ENCODE data around the gene EBF4. TPM values are rescaled to one million over a fixed set of nuclear protein-coding genes. Genes with fewer than 3 reads are reported as not detected.
A peak's percentile ranks its signal among the peaks of the same experiment; 100 is the strongest.

The EBF4 gene
- total RNA-seq, 4 donors from 2014 or later, result 0.36 to 1.5 (median 1.1) TPM; not detected in 1

DNA sequence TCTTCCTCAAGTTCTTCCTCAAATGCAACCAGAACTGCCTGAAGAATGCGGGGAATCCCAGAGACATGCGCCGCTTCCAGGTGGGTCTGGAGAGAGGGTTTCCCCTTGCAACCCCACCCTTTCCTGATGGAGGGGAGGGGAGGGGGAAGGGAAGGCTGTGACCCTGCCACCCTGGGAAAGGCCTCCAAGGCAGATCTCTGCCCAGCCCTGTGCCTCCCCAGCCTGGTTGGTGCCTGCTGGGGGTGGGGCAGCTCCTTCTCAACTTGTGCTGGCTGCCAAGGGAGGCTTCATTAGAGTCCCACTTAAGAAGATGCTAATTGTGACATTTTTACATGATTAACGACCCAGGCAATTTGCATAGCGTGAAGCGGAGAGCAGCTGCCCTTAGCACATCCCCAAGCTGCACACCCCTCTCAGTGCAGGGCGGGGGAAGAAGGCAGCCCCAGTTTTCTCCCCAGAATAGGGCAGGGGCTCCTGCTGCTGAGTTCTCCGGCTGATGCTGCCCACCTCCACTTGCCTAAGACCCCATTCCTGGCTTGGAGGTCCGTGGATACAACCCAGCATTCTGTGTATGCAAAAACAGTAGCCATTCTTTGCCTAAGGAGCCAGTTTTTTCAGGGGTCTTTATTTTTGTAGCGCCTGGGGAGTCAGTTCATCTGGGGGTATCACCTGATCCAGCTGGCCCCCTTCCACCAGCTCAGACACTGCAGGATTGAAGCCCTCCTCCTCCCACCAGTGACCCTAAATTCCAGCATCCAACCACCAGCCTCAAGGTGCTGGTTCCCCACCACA, 56.2 kb downstream of the EBF4 start:
- H3K9me3 ChIP-seq, result no peaks in the 10 kb centered on the region
- H3K4me3 ChIP-seq, result no peak overlapping the region
- peaks cover 15 to 20% of the 10 kb centered on the region in 2 donors for H3K4me1 ChIP-seq
- in situ Hi-C loops (cut with MboI; ENCODE audit: low sequenced_read_pairs in 4 of 4), result no loop called here
- peaks cover 38 to 51% (median 48%) of the 10 kb centered on the region in 3 donors for H3K27me3 ChIP-seq
- intact Hi-C loops (cut with DNase I; ENCODE audit: low total_unique reads), result no loop called here
- no peak for ATAC-seq
- TF ChIP-seq POLR2A (IDR thresholded peaks at IDR 0.05), result no peak
- TF ChIP-seq, protein P1, sequence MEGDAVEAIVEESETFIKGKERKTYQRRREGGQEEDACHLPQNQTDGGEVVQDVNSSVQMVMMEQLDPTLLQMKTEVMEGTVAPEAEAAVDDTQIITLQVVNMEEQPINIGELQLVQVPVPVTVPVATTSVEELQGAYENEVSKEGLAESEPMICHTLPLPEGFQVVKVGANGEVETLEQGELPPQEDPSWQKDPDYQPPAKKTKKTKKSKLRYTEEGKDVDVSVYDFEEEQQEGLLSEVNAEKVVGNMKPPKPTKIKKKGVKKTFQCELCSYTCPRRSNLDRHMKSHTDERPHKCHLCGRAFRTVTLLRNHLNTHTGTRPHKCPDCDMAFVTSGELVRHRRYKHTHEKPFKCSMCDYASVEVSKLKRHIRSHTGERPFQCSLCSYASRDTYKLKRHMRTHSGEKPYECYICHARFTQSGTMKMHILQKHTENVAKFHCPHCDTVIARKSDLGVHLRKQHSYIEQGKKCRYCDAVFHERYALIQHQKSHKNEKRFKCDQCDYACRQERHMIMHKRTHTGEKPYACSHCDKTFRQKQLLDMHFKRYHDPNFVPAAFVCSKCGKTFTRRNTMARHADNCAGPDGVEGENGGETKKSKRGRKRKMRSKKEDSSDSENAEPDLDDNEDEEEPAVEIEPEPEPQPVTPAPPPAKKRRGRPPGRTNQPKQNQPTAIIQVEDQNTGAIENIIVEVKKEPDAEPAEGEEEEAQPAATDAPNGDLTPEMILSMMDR (IDR thresholded peaks at IDR 0.05 in 4 of 5, conservative IDR thresholded peaks at IDR 0.05 in 1 of 5), result no peak
- H3K36me3 ChIP-seq, result no peaks in the 10 kb centered on the region
- DNase-seq, result no peak
- H3K27ac ChIP-seq, result no peak overlapping the region

DNA sequence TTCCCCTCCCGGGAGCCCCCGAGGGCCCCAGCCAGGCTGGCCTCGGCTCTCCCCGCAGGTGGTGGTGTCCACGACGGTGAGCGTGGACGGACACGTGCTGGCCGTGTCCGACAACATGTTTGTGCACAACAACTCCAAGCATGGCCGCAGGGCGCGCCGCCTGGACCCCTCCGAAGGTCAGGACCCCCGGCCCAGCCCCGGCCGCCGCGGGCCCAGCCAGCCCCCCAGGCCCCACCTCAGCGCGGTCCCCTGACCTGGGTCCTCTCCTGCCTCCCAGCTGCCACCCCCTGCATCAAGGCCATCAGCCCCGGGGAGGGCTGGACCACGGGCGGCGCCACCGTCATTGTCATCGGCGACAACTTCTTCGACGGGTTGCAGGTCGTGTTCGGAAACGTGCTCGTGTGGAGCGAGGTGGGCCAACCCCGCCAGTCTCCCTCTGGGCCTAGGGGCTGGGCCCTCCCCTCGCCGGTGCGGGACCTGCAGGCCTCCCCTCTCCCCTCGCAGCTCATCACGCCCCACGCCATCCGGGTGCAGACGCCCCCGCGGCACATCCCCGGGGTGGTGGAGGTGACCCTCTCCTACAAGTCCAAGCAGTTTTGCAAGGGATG, 56.9 kb downstream of the EBF4 start:
- in situ Hi-C loops (cut with MboI; ENCODE audit: low sequenced_read_pairs in 4 of 4), result no loop called here
- no peak for DNase-seq
- H3K4me1 ChIP-seq, result peaks cover 15 to 20% of the 10 kb centered on the region in 2 donors
- peaks cover 45 to 58% (median 55%) of the 10 kb centered on the region in 3 donors for H3K27me3 ChIP-seq
- no peaks in the 10 kb centered on the region for H3K9me3 ChIP-seq
- H3K36me3 ChIP-seq, result no peaks in the 10 kb centered on the region
- TF ChIP-seq POLR2A (IDR thresholded peaks at IDR 0.05), result no peak
- TF ChIP-seq, protein P1 (IDR thresholded peaks at IDR 0.05 in 4 of 5, conservative IDR thresholded peaks at IDR 0.05 in 1 of 5), result no peak
- no peak for ATAC-seq
- H3K27ac ChIP-seq, result no peak overlapping the region
- intact Hi-C loops (cut with DNase I; ENCODE audit: low total_unique reads), result no loop called here
- H3K4me3 ChIP-seq, result no peak overlapping the region

DNA sequence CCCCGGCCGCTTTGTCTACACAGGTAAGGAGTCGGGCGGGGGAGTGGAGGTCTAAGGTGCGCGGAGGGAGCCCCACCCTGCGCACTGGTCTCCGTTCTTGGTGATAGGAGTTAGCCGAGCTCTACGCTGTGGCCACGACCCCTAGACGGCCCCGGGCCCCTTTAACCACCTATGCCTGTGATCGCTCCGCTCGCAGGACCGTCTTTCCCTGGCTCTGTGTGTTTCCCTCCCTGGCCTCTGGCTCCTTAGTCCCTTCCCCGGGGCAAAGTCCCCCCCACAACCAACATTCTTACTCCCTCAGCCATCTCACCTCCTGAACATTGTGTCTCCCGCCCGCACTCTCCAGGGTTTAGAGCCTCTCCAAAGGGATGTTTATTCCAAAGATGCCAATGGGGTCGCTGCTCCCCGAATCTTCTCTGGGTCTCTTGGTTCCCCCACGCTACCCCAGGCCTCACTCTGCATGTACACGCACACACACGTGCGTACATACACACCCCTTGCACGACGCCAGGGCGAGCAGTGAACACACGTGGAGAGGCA, 57.4 kb downstream of the EBF4 start:
- in situ Hi-C loops (cut with MboI; ENCODE audit: low sequenced_read_pairs in 4 of 4) (no loop called here), intact Hi-C loops (cut with DNase I; ENCODE audit: low total_unique reads) (no loop called here)
- TF ChIP-seq, protein P1 (IDR thresholded peaks at IDR 0.05 in 4 of 5, conservative IDR thresholded peaks at IDR 0.05 in 1 of 5), result no peak
- Histone ChIP-seq H3K36me3 (no peaks in the 10 kb centered on the region), H3K9me3 (no peaks in the 10 kb centered on the region), H3K27ac (no peak overlapping the region), H3K4me3 (peak overlapping the region in 1 of 4 donors; percentile 41), H3K27me3 (peaks cover 51 to 63% (median 61%) of the 10 kb centered on the region in 3 donors), H3K4me1 (peaks cover 15 to 20% of the 10 kb centered on the region in 2 donors)
- ATAC-seq, result no peak
- DNase-seq, result no peak

DNA sequence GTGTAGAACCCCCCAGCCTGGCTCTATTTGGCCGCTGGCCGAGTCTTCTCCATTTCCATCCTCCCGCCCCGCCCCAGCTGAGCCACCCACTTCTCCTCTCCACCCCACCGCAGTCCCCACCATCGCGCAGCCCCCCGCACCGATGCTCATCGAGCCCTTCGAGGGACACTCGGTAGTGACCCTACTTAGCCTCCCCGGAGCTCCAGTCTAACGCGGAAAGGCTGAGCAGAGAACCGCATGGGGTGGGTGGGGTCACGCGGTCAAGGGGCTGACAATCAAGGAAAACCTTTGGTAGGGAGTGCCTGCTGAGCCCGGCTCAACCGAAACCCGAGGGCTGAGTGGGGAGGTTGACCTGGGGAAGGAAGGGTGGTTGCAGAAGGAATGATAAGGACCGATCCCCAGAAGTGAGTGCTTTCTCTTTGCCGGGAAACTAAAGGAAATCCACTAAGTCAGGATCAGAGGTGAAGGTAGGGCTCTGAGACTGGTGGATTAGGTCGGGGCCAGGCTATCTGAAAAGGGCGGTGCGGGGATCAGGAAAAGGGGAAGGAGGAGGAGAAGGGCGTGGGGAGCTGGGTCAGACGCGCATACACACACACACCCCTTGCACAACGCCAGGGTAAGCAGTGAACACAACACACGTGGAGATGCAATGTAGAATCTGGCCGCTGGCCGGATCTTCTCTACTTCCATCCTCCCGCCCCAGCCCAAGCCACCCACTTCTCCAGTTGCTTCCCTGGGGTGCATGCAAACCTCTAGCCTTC, 58.1 kb downstream of the EBF4 start:
- Histone ChIP-seq H3K9me3 (no peaks in the 10 kb centered on the region), H3K36me3 (no peaks in the 10 kb centered on the region), H3K4me1 (peaks cover 15 to 20% of the 10 kb centered on the region in 2 donors), H3K27me3 (peaks cover 57 to 70% (median 67%) of the 10 kb centered on the region in 3 donors), H3K4me3 (peak overlapping the region in 3 of 4 donors; percentile 30 to 51 (median 41)), H3K27ac (no peak overlapping the region)
- intact Hi-C loops (cut with DNase I; ENCODE audit: low total_unique reads), result no loop called here
- DNase-seq (peak; percentile 12 to 17), ATAC-seq (peak in 1 of 2 donors; percentile 47)
- TF ChIP-seq POLR2A (IDR thresholded peaks at IDR 0.05), result no peak
- TF ChIP-seq, protein P1 (IDR thresholded peaks at IDR 0.05 in 4 of 5, conservative IDR thresholded peaks at IDR 0.05 in 1 of 5), result no peak
- in situ Hi-C loops (cut with MboI; ENCODE audit: low sequenced_read_pairs in 4 of 4), result no loop called here
